GM19025 (cell line): Measurements from ENCODE around the gene CREB3L1.

Source experiments
- ATAC-seq: cut with Tn5 transposase; IDR thresholded peaks from one replicate; pipeline ENCODE4 v1.9.1; 2021; ENCODE audit warnings: mild to moderate bottlenecking, low read depth, moderate library complexity; ENCODE audit not compliant: unreplicated experiment

The CREB3L1 gene, protein sequence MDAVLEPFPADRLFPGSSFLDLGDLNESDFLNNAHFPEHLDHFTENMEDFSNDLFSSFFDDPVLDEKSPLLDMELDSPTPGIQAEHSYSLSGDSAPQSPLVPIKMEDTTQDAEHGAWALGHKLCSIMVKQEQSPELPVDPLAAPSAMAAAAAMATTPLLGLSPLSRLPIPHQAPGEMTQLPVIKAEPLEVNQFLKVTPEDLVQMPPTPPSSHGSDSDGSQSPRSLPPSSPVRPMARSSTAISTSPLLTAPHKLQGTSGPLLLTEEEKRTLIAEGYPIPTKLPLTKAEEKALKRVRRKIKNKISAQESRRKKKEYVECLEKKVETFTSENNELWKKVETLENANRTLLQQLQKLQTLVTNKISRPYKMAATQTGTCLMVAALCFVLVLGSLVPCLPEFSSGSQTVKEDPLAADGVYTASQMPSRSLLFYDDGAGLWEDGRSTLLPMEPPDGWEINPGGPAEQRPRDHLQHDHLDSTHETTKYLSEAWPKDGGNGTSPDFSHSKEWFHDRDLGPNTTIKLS

DNA sequence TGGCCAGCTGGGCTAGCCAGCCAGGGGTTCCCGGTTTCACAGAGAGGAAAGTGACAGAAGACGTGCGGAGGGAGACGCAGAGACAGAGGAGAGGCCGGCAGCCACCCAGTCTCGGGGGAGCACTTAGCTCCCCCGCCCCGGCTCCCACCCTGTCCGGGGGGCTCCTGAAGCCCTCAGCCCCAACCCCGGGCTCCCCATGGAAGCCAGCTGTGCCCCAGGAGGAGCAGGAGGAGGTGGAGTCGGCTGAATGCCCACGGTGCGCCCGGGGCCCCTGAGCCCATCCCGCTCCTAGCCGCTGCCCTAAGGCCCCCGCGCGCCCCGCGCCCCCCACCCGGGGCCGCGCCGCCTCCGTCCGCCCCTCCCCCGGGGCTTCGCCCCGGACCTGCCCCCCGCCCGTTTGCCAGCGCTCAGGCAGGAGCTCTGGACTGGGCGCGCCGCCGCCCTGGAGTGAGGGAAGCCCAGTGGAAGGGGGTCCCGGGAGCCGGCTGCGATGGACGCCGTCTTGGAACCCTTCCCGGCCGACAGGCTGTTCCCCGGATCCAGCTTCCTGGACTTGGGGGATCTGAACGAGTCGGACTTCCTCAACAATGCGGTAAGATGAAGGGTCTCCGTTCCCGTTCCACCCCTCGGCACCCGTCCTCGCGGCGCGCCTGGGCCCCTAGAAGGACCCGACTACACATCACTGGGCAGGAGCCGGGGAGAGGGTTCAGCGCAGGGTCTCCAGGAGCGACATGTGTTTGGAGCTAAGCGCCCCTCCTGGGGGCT lies at the start of gene CREB3L1:
TSS of gene CREB3L1 (plus strand) at position 41 of the 765 bp plus-strand sequence. CDS start at position 491, 450 bp downstream.
- ATAC-seq = no peak

DNA sequence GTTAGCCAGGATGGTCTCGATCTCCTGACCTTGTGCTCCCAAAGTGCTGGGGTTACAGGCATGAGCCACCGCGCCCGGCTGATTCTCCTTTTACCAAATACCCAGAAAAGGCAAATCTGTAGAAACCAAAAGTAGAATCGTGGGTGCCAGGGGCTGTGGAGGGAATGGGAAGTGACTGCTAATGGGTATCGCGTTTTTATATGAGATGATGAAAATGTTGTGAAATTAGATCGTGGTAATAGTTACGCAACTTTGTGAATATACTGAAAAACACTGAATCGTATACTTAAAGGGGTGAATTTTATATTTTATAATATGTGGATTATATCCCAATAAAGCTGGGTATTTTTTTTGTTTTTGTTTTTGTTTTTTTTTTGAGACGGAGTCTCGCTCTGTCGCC lies 48.2 kb upstream of the CREB3L1 start:
- no peak for ATAC-seq

DNA sequence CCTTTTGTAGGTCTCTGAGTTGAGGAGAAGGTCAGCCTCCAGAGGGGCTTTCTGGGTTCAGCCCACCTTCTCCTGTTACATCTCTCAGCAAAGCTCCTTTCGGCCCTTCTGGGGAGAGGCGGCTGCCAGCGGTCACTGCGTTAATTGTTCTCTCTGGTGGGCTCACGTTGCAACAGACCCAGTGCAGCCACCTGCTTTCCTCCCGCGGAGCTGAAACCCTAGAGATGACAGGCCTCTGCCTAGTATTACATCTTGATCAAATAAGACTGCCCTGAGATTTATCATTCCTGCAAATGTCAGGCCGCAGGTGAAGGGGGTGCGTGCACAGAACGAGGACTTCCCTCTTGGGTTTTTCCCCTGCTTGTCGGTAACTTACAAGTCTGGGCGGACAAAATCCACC lies 43.2 kb upstream of the CREB3L1 start:
- no peak for ATAC-seq

DNA sequence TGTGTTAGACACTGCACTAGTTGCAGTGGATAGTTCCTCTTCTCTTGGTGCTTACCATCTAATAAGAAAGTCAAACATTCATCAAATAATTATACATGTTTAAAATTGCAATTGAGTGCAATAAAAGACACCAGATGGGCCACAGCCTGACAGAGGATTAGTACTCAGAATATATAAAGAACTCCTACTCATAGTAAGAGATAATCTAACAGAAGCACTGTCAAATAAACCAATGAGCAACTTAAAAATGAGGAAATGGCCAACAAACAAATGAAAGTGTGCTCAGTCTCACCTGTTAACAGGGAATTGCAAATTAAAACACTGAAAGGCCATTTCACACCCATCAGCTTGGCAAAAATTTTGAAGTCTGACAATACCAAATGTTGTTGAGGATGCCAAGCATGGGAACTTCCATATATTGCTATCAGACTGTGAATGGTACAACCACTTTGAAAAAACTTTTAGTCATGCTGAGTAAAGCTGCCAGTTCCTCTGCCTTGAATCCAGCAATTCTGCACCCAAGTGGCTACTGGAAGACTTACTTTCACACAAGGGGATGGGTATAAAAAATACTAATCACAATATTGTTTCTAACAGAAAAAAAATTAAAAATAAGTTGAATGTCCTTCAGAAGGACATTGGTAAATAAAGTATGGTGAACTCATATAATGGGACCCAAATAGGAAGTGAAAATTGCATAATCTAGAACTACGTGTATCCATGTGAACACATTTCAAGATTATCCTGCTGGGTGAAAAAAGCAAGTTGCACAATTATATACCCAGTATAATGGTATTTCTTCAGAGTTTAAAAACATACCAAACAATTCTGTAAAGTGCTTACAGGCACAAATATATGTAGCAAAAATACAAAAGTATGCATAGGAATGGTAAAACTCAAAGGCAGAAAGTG lies 41.4 kb upstream of the CREB3L1 start:
- no peak for ATAC-seq

DNA sequence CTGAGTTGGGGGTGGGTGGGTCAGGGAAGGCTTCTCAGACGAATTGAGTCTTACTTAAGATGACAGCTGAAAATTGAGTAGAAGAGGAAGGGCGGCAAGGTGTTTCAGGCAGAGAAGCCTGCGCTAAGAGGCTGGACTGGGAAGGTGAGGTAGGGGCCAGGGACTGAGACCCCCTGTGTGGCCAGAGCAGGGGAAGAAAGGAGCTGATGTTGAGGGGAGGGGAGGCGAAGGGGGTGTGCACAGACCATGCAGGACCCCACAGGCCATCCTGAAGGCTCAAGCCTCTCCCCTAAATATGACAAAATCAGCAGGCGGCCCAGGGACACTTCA lies 40.6 kb upstream of the CREB3L1 start:
- no peak for ATAC-seq

DNA sequence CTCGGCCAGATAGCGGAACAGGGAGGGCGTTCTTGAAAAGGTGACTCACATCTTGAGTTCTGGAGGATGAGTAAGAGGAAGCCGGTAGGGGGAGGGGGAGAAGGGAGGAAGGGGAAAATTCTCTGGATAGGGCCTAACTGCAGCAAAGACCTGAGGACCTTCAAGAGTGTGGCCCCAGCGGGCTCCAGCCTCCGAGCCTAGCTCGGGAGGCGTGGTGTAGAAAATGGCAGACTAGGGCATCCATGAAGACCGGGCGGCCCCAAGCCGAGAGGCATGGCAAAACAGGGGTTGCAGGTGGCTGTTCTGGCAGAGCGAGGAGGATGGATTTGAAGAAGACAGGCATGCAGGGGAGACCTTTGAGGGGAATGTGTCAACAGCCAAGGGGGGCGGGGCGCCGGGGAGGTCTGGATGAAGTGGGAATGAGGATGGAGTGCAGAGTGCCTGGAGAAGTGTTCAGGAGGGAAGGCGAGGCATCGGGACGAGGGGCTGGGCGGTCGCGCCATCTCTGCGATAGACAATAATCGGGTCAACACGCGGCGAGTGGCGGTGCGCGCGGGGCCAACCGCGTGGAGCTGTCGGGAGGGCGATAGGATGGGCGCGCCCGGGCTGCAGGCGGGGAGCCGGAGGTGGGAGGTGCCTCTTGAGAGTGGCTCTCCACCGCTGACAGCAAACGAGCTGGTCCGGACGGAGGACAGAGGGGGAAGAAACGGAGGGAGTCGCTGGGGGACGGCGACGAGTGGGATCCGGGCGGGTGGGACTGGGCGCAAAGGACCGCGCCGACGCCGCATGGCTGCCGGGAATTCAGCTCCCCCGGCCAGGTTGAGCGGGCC lies 40.0 kb upstream of the CREB3L1 start:
- ATAC-seq = peak; percentile 24

DNA sequence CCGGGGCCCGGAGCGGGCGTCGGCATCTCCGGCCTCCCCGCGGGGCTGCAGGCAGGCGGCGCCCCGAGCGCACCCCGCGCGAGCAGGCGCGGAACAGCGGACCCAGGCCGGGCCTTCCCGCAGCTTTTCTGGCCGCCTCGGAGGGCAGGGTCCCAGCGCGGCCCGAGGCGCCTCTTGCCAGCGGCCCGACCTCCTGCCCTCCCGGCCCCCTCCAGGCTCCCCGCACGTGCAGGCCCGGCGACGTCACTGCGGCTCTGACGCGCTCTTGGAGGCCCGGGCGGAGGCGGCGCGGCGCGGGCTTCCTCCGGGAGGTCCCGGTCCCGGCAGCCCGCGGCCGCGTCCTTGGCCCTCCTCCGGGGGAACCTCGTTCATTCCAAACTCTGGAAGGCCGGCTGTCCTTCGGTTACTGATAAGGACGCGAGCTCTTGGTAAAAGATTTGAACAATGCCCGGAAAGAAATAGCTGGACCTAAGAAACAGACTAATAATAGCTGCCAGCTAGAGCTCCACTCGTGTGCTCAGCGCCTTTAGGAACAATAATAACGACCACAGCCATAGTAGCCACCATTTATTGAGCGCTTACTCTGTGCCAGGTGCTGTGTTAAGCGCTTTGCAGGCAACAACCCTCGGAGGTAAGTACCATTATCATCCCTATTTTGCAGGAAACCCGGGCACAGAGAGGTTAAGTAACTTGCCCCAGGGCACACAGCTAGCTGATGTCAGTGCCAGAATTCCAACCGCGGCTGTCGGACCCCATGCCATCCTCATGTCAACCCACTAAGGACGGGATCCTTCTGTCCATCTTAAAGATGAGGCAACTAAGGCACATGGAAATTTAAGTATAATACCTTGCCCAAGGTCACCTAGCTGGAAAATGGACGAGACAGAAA lies 39.1 kb upstream of the CREB3L1 start:
- ATAC-seq = peak; percentile 42

DNA sequence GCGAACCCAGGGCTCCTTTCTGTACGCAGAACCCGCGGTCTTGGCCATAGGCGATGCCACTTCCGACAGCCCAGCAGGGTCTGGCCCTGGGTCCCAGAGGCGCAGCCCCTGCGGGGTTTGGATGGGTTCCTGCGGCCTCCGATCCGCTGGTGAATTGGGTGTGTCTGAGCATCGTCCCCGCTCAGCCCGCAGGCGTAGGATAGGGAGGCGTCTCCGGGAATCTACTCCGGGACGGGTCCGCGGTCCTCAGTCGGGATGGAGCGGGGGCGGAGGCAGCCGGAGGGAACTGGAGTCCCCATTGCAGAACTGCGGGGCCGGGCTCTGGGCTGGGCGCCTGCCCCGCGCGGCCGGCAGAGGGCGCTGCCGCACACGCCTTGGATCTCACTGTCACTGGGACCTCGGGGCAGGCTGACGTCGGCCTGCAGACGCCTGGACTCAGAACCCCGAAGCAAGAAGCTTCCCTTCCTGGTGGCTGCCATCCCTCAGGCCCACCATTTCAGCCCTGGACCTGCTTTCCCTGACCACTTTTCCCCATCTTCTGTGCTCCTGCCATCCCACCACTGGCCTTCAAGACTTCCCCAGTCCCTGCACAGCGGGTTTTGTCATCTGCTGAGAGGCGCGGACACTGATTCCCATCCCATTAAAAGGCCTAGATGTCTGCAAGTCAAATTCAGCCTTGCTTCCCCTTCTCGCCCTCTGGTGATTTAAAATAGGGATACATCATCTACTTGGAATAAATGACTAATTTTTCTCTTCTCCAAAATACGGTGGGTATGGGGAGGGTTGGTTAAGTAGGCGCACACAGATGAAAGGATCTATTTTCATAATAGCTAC lies 38.3 kb upstream of the CREB3L1 start:
- ATAC-seq = peak; percentile 57

DNA sequence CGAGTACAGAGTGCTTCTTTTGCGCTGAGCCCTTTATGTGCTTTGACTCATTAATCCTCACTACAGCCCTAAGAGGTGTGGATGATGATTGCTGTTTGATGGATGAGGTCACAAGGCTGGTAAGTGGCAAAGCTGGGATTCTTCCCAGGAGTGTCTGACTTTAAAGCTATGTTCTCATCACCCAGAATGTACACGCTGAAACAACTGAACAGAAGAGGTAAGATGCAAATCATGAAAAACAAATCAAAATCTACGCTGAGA lies 37.7 kb upstream of the CREB3L1 start:
- ATAC-seq = no peak

DNA sequence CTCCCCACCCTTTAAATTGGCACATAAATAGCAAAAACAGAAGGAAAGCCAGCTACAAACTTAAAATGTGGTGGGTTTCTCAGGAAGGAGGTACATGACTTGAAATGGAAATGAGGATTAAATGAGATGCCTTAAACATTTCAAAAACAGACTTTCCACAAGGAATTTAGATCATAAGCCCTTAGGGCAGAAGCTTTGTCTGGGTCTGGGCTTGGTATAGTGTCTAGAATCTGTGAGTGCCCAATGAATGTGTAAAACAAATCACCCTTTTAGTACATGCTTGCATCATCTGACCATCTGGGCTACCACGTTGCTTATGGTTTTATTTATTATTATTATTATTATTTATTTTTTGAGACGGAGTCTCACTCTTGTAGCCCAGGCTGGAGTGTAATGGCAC lies 37.1 kb upstream of the CREB3L1 start:
- no peak for ATAC-seq

DNA sequence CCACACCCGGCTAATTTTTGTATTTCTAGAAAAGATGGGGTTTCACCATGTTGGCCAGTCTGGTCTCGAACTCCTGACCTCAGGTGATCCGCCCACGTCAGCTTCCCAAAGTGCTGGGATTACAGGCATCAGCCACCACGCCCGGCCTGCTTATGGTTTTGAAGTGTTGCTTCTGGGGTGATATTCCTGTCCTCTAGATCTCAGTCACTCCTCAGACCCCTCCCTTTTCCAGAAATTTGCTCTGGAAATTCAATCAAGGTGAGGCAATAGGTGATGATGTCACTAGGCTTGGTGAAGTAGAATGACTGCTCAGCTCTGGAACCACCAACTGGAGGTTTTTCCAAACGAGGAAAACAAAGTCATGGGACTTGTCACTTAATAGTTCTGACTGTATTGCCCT lies 36.6 kb upstream of the CREB3L1 start:
- ATAC-seq = no peak

DNA sequence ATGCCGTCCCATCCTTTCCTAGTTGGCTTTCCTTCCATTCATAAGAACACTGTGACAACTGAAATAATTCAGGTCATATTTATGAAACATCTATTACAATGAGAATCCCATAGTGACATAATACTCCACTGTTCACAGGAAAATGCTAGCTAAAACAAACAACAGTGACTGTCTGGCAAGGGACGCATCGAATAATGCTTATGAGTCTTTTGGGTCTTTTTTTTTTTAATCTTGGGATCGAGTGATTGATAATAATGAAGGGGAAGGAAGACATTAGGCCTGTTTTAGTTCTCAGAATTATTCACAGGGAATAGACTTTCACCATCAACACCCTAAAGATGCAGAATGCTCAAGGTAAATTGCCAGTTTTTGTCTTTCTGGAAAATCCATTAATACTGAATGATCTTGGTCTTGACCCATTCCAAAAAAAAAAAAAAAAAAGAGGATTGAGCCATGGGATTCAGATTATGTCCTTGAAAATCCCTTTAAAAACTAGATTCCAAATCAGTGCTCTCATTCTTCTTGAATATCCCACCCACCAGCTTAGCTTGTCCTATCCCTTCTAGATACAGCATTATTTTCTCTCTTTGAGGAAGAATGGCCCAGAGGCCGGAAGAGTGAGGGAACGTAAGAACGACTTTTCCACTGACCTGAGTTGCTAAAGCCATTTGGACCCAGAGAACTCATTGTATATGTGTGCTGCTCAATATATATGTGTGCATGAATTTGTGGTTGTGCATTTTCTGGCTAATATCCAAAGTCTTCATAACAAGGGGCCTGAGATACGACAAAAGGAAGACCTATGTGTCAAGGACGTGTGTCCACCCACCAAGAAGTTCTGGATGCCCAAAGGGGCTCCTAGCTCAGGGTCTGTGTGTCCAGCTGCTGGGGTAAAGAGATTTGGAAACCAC lies 35.2 kb upstream of the CREB3L1 start:
- no peak for ATAC-seq

DNA sequence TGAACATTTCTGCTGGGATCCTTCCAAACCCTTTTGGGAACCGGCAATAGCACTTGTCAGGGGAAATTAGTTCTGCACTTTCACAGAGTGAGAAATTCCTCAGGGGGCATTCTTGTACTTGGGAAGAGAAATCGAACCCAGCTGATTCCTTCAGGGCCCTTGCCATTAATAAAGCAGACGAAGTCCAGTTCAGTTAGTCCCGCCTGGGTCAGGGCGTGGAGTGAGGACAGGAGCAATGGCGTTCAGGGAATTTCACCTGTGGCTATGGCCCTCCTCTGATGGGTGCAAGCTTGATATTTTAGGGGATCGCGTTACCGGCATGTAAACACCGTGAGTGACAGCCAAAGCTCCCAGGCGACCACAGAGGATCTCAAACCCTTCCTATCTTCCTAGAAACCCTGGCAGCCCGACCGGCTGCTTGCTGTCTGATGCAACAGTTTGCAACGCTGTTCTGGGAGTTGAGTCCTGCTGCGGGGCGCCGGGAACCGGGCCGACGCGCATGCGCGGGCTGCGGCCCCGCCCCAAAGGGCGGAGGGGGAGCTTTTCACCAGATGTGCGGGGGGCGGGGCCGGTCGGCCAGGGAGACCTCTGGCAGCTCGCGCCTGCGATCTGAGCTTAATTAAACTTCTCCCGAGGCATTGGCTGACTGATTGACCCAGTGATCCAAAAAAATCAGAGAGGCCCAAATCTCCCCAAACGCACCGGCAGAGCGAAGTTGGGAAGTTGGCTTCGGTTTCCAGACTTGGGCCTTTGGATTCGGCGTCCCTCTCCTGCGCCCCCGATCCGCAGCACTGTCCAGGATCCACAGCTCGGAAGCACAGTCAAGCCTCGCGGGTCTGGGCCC lies 34.3 kb upstream of the CREB3L1 start:
- ATAC-seq = peak; percentile 73

DNA sequence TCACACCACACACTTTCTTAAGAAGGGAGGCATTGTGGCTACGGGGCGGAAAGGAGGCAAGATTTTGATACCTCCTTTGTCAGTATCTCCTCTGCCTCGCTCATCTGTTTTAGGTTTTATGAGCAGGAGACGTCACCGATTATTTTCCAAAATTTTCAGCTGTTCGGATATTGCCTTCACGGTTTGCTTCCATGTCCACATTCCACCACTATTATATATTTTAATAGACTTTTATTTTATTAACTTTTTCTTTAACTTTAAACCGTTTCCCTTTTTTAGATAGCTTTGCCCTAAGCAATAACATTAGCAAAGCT lies 33.7 kb upstream of the CREB3L1 start:
- ATAC-seq = no peak

DNA sequence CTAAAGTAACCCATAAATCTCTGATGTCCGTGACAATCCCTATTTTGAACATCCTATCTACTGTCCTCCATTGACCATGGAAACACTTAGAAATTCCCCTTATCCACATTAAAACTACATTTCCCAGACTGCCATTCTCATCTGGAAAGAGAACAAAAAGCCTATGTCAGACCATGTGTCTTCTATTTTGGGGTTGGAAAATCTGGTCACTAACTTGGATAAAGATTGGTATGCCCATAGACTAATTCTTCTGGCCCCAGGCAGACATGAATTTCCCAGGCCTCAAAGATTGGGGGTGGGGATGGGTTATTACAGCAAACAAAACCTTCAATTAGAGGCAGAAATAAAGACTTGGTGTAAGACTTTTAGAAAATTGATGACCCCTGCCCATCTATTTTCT lies 30.9 kb upstream of the CREB3L1 start:
- no peak for ATAC-seq

DNA sequence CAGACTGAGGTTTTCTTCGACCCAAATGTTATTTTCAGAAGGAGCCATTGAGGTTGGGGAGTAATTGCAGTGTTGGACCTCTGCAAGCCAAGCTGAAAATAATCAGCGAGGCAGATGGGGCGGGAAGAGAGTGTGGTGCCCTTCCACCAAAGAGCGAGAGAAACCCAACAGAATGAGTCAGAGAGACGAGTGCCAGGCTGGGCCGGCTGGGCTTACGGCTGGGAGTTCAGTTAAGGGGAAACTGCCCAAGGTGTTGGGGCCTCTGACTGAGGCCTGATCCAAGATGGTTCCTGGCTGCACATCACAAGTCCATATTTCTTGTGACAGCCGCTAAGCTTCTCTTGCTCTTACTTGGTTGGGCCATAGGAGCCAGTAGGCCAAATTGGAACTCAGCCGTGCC lies 30.4 kb upstream of the CREB3L1 start:
- ATAC-seq = no peak

DNA sequence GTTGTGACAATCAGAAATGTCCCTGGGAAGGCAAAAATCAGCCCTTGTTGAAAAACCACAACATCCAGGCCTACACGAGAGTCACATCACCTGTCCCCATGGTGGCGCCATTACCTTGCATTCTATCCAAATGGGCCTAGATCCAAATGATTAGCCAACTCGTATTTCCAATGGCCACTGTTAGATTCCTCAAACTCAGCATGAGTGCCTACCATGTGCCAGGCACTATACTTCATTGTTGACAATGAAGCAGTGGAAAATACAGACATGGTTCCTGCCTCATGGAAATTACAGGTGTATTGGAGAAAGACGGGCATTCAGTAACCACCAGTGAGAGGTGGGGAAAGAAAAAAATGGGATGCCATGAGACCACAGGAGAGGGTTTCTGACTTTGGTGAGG lies 29.8 kb upstream of the CREB3L1 start:
- no peak for ATAC-seq
